Measurements from ENCODE around the gene TIMM21.

The TIMM21 gene

GRCh38 chr18:74182335-74182734 lies 34.0 kb downstream of the TIMM21 start:
- H3K4me3 ChIP-seq (ENCODE audit: low read depth, low read length), result no peak overlapping the region
- DNase-seq (ENCODE audit: low read depth), result no peak
- TF ChIP-seq CTCF (IDR thresholded peaks at IDR 0.05; ENCODE audit: control insufficient read depth, extremely low read depth, insufficient read depth), result no peak

DNA sequence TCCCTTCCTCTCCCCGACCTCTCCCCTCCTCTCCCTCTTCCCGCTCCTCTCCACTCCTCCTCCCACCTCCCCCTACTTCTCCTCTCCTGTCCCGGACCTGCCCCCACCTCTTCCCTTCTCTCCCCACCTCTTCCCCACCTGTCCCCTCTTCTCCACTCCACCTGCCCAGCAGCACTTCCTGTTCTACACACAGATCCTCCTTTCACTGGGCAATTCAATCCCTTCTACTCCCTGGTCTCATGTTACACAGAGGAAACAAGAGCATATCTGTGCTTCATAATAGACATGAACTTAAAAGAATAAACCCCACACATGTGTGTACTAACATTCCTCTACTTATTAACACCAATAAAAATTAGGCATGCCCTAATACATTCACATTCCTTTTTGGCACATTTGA lies 34.8 kb downstream of the TIMM21 start:
- no peak for DNase-seq (ENCODE audit: low read depth)
- no peak overlapping the region for H3K4me3 ChIP-seq (ENCODE audit: low read depth, low read length)
- TF ChIP-seq CTCF (IDR thresholded peaks at IDR 0.05; ENCODE audit: control insufficient read depth, extremely low read depth, insufficient read depth), result no peak

- no peak for TF ChIP-seq CTCF (IDR thresholded peaks at IDR 0.05; ENCODE audit: control insufficient read depth, extremely low read depth, insufficient read depth)
- H3K4me3 ChIP-seq (ENCODE audit: low read depth, low read length), result no peak overlapping the region
- DNase-seq (ENCODE audit: low read depth), result no peak
These were observed 36.6 kb downstream of the TIMM21 start for GRCh38 chr18:74184875-74185274.

- H3K4me3 ChIP-seq (ENCODE audit: low read depth, low read length), result no peak overlapping the region
- no peak for DNase-seq (ENCODE audit: low read depth)
- TF ChIP-seq CTCF (IDR thresholded peaks at IDR 0.05; ENCODE audit: control insufficient read depth, extremely low read depth, insufficient read depth), result no peak
These were observed 37.5 kb downstream of the TIMM21 start for GRCh38 chr18:74185860-74186259.

DNA sequence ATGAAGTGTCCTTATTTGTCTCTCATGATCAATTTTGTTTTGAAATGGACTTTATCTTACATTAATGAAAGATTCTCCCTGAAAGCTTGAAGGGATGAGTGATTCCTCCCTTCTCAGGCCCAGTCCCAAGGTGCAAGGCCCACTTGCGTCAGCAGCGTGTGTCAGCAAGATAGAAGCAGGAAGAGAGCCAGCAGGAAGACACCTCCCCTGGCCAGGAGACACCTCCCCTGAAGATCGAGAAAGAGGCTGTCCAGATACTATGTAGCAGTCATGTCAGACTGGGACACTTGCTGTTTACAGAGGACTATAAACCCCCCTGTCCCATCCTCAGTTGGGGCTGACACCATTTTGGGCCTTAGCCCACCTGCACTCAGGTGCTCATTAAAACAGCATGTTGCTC lies 38.3 kb downstream of the TIMM21 start:
- no peak overlapping the region for H3K4me3 ChIP-seq (ENCODE audit: low read depth, low read length)
- no peak for TF ChIP-seq CTCF (IDR thresholded peaks at IDR 0.05; ENCODE audit: control insufficient read depth, extremely low read depth, insufficient read depth)
- DNase-seq (ENCODE audit: low read depth), result no peak

- no peak for TF ChIP-seq CTCF (IDR thresholded peaks at IDR 0.05; ENCODE audit: control insufficient read depth, extremely low read depth, insufficient read depth)
- DNase-seq (ENCODE audit: low read depth), result no peak
- no peak overlapping the region for H3K4me3 ChIP-seq (ENCODE audit: low read depth, low read length)
These were observed 41.8 kb downstream of the TIMM21 start for GRCh38 chr18:74190086-74190485.

GRCh38 chr18:74191577-74191976 lies 43.3 kb downstream of the TIMM21 start:
- no peak overlapping the region for H3K4me3 ChIP-seq (ENCODE audit: low read depth, low read length)
- no peak for DNase-seq (ENCODE audit: low read depth)
- no peak for TF ChIP-seq CTCF (IDR thresholded peaks at IDR 0.05; ENCODE audit: control insufficient read depth, extremely low read depth, insufficient read depth)
